B cell (primary cell): ENCODE measurements around the gene C1orf122. TPM values are rescaled to one million over a fixed set of nuclear protein-coding genes. Genes with fewer than 3 reads are reported as not detected.

Experiments used
- ATAC-seq: fragments of 200-7000 bp; cut with Tn5 transposase; one replicate; pipeline ENCODE4 v1.10.0; 2021; ENCODE audit warnings: low read depth, mild to moderate bottlenecking, moderate number of reproducible peaks, moderate library complexity
- CTCF ChIA-PET: fragments of 350-600 bp; sonication (Branson Sonifier 250); formaldehyde crosslinking; loops from one replicate; lab custom pipeline; 2021; ENCODE audit warnings: antibody characterized with exemption, inconsistent platforms; lab: Charles Lee
- POLR2A ChIA-PET: fragments of 350-600 bp; sonication (Branson Sonifier 250); formaldehyde crosslinking; loops from one replicate; lab custom pipeline; 2021; ENCODE audit warnings: antibody characterized with exemption; lab: Charles Lee
- DNase-seq: peaks from one replicate; pipeline ENCODE4 v3.0.0; 2013
- H2AFZ ChIP-seq: 2 replicates; pipeline ENCODE4 v1.6.1; 2012; ENCODE audit warnings: mild to moderate bottlenecking, low read depth, low read length; ENCODE audit not compliant: insufficient read depth, poor library complexity, severe bottlenecking
- H3K27ac ChIP-seq, 2 donors: 1 replicate in 1 of 2; 2 replicates in 1 of 2; pipeline ENCODE4 v1.5.1; 2012 to 2013; ENCODE audit warnings: low read length in 2 of 2, mild to moderate bottlenecking in 2 of 2, moderate library complexity in 1 of 2
- H3K27me3 ChIP-seq, 4 experiments: fragments of 200-600 bp in 1 of 4; sonication (generic) in 1 of 4; replicated peaks in 1 of 4; 1 replicate in 2 of 4; 2 replicates in 2 of 4; pipeline versions ENCODE4 v1.6.1 to v1.7.0; 2013 to 2016; ENCODE audit warnings: low read length in 3 of 4, mild to moderate bottlenecking in 2 of 4, mixed read lengths in 1 of 4, moderate library complexity in 1 of 4; ENCODE audit not compliant: insufficient read depth in 4 of 4, control insufficient read depth in 3 of 4; ENCODE audit errors: control extremely low read depth in 1 of 4
- H3K36me3 ChIP-seq, 2 experiments: replicated peaks in 1 of 2; 1 replicate in 1 of 2; 2 replicates in 1 of 2; pipeline versions ENCODE4 v1.6.1 to v1.7.1; 2013; ENCODE audit warnings: low read length in 1 of 2; ENCODE audit not compliant: insufficient read depth in 2 of 2, control insufficient read depth in 1 of 2; ENCODE audit errors: control extremely low read depth in 1 of 2, extremely low read depth in 1 of 2
- H3K4me1 ChIP-seq, 2 donors: fragments of 200-600 bp in 1 of 2; sonication (generic) in 1 of 2; 1 replicate in 1 of 2; 2 replicates in 1 of 2; pipeline versions ENCODE4 v1.5.1 to v1.6.1; 2013 to 2017; ENCODE audit warnings: low read length in 2 of 2; ENCODE audit not compliant: control insufficient read depth in 2 of 2, insufficient read depth in 2 of 2
- H3K4me2 ChIP-seq: replicated peaks from 2 replicates; pipeline ENCODE3; 2012; ENCODE audit warnings: mild to moderate bottlenecking, low read depth, low read length; ENCODE audit not compliant: poor library complexity, severe bottlenecking
- H3K4me3 ChIP-seq, 5 experiments: fragments of 200-600 bp in 1 of 5; sonication (generic) in 1 of 5; 1 replicate in 3 of 5; 2 replicates in 2 of 5; pipeline versions ENCODE4 v1.5.1 to v1.7.0; 2011 to 2016; ENCODE audit warnings: low read length in 4 of 5, mild to moderate bottlenecking in 4 of 5, low read depth in 2 of 5, control low read depth in 1 of 5, moderate library complexity in 1 of 5; ENCODE audit not compliant: insufficient read depth in 1 of 5; ENCODE audit errors: control extremely low read depth in 1 of 5, extremely low read depth in 1 of 5
- H3K79me2 ChIP-seq: fragments of 200-600 bp; sonication (generic); one replicate; pipeline ENCODE4 v1.6.0; 2016; ENCODE audit warnings: low read length; ENCODE audit not compliant: control insufficient read depth, insufficient read depth
- H3K9ac ChIP-seq: fragments of 200-600 bp; sonication (generic); 2 replicates; pipeline ENCODE4 v1.6.1; 2017; ENCODE audit warnings: mild to moderate bottlenecking, low read length, moderate library complexity
- H3K9me3 ChIP-seq, 3 donors: one replicate each; pipeline versions ENCODE4 v1.6.1 to v1.7.1; 2013; ENCODE audit warnings: low read length in 2 of 3; ENCODE audit not compliant: control insufficient read depth in 2 of 3, insufficient read depth in 1 of 3; ENCODE audit errors: control extremely low read depth in 1 of 3
- H4K20me1 ChIP-seq: 2 replicates; pipeline ENCODE4 v1.6.0; 2012; ENCODE audit warnings: mild to moderate bottlenecking, low read length; ENCODE audit not compliant: insufficient read depth, control insufficient read depth, poor library complexity, severe bottlenecking
- H3K27ac Mint-ChIP-seq: one replicate; pipeline ENCODE4 v1.8.0; 2021; ENCODE audit warnings: mixed read lengths
- H3K27me3 Mint-ChIP-seq: one replicate; pipeline ENCODE4 v1.8.0; 2021; ENCODE audit warnings: mixed read lengths
- H3K4me1 Mint-ChIP-seq: one replicate; pipeline ENCODE4 v1.8.0; 2021; ENCODE audit warnings: mixed read lengths
- H3K4me3 Mint-ChIP-seq: one replicate; pipeline ENCODE4 v1.8.0; 2021; ENCODE audit warnings: mixed read lengths
- H3K9me3 Mint-ChIP-seq: one replicate; pipeline ENCODE4 v1.8.0; 2022; ENCODE audit warnings: mixed read lengths; ENCODE audit not compliant: insufficient read depth
- CTCF ChIP-seq: fragments of 200-600 bp; IDR thresholded peaks from one replicate; pipeline ENCODE4 v1.8.0; 2022; ENCODE audit warnings: antibody characterized with exemption, mild to moderate bottlenecking
- EZH2 ChIP-seq: IDR thresholded peaks from 2 replicates; pipeline ENCODE4 v1.6.1; 2012; ENCODE audit warnings: borderline replicate concordance, low read depth, mild to moderate bottlenecking, moderate library complexity, low read length; ENCODE audit not compliant: insufficient read depth, poor library complexity, severe bottlenecking
- WGBS: methylation state at CpG from one replicate; pipeline ENCODE4 v1.1.5; 2013; ENCODE audit warnings: missing lambda C conversion rate; ENCODE audit not compliant: insufficient coverage; 5-methylcytosine and 5-hydroxymethylcytosine counted together
- intact Hi-C: fragments of 100-400 bp; cut with micrococcal nuclease; formaldehyde crosslinking; loops from one replicate; pipeline ENCODE4 v1.10.0; 2022
- polyA plus RNA-seq: library from polyadenylated mRNA; depleted of rRNA; stranded (reverse); fragments of >200 nt; gene quantifications from 2 replicates; pipeline ENCODE4 v1.2.3, GENCODE V29; 2012
- total RNA-seq, 2 donors: library from RNA; stranded (reverse); fragments of 120-200 nt in 1 of 2; gene quantifications; 1 replicate in 1 of 2; 2 replicates in 1 of 2; pipeline versions ENCODE4 v1.2.3 to v1.2.4, GENCODE V29; 2013 to 2022

The C1orf122 gene
- total and polyA plus RNA-seq, 2 donors (not counting 1 experiment from before 2014, with no cell fraction given): 15.7 to 16.9 TPM

- Mint-ChIP-seq H3K4me1 (peaks cover 35% of the 10 kb centered on the region), H3K27ac (peak overlapping the region; percentile 78), H3K9me3 (no peaks in the 10 kb centered on the region), H3K4me3 (peak overlapping the region; percentile 75), H3K27me3 (no peaks in the 10 kb centered on the region)
- Histone ChIP-seq H3K27me3 (no peaks in the 10 kb centered on the region), H3K4me1 (peaks cover 28 to 29% of the 10 kb centered on the region in 2 donors), H3K9me3 (no peaks in the 10 kb centered on the region), H3K4me2 (peak overlapping the region; percentile 70), H3K4me3 (peak overlapping the region in 4 of 5 experiments; percentile 1 to 46 (median 34)), H3K9ac (peak overlapping the region; percentile 48), H2AFZ (peak overlapping the region; percentile 50), H3K79me2 (peaks cover 92% of the 10 kb centered on the region), H3K27ac (peak overlapping the region; percentile 21 to 76), H4K20me1 (peaks cover 6% of the 10 kb centered on the region), H3K36me3 (peaks cover 0 to 13% of the 10 kb centered on the region in 2 experiments)
- peak; percentile 45 for ATAC-seq
- POLR2A ChIA-PET: interaction anchor here (0.6 kb wide), 1 partner anchor 40 kb away, joined by 4 read pairs; no protein-coding TSS in a partner anchor
- peak; percentile 43 for DNase-seq
- WGBS: 38% methylated on average over 4 of the region's 4 CpGs
- CTCF ChIA-PET: interaction anchor here (0.6 to 3.0 kb wide), 2 partner anchors 13 to 15 kb away, joined by 4 to 23 read pairs; partner anchors contain the start of gene MTF1
- TF ChIP-seq CTCF (no peak), EZH2 (no peak)
- intact Hi-C loops: no loop called here
Measured at GRCh38 chr1:37846647-37847339, 39.2 kb downstream of the C1orf122 start.

- Histone ChIP-seq H3K27ac (peak overlapping the region in 1 of 2 donors; percentile 77), H4K20me1 (no peaks in the 10 kb centered on the region), H3K4me1 (peaks cover 36 to 45% of the 10 kb centered on the region in 2 donors), H3K36me3 (peaks cover 0 to 11% of the 10 kb centered on the region in 2 experiments), H3K9me3 (no peaks in the 10 kb centered on the region), H2AFZ (no peak overlapping the region), H3K9ac (no peak overlapping the region), H3K4me2 (no peak overlapping the region), H3K4me3 (no peak overlapping the region), H3K27me3 (no peaks in the 10 kb centered on the region), H3K79me2 (peaks cover 84% of the 10 kb centered on the region)
- Mint-ChIP-seq H3K9me3 (no peaks in the 10 kb centered on the region), H3K27me3 (no peaks in the 10 kb centered on the region), H3K27ac (no peak overlapping the region), H3K4me3 (no peak overlapping the region), H3K4me1 (peaks cover 46% of the 10 kb centered on the region)
- intact Hi-C loops: no loop called here
- TF ChIP-seq EZH2 (no peak), CTCF (no peak)
- ATAC-seq: no peak
- 100% methylated on average over 1 of the region's 3 CpGs for WGBS
- POLR2A ChIA-PET: no interaction called here
- DNase-seq: no peak
- CTCF ChIA-PET: interaction anchor here (3.5 kb wide), 1 partner anchor 10 kb away, joined by 16 read pairs; the partner anchor contains the start of gene MTF1
Measured at GRCh38 chr1:37849480-37849879, 41.9 kb downstream of the C1orf122 start.
